Measurements from ENCODE around the gene MAP7D2.

The MAP7D2 gene

GRCh38 chrX:20071511-20072079 is 45.1 kb downstream of the MAP7D2 start:
- H3K4me3 ChIP-seq (ENCODE audit: low read length) = no peak overlapping the region
- TF ChIP-seq, protein P1, sequence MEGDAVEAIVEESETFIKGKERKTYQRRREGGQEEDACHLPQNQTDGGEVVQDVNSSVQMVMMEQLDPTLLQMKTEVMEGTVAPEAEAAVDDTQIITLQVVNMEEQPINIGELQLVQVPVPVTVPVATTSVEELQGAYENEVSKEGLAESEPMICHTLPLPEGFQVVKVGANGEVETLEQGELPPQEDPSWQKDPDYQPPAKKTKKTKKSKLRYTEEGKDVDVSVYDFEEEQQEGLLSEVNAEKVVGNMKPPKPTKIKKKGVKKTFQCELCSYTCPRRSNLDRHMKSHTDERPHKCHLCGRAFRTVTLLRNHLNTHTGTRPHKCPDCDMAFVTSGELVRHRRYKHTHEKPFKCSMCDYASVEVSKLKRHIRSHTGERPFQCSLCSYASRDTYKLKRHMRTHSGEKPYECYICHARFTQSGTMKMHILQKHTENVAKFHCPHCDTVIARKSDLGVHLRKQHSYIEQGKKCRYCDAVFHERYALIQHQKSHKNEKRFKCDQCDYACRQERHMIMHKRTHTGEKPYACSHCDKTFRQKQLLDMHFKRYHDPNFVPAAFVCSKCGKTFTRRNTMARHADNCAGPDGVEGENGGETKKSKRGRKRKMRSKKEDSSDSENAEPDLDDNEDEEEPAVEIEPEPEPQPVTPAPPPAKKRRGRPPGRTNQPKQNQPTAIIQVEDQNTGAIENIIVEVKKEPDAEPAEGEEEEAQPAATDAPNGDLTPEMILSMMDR (conservative IDR thresholded peaks at IDR 0.05; ENCODE audit: low read length) = no peak
- no peak for DNase-seq (ENCODE audit: low read depth)

DNA sequence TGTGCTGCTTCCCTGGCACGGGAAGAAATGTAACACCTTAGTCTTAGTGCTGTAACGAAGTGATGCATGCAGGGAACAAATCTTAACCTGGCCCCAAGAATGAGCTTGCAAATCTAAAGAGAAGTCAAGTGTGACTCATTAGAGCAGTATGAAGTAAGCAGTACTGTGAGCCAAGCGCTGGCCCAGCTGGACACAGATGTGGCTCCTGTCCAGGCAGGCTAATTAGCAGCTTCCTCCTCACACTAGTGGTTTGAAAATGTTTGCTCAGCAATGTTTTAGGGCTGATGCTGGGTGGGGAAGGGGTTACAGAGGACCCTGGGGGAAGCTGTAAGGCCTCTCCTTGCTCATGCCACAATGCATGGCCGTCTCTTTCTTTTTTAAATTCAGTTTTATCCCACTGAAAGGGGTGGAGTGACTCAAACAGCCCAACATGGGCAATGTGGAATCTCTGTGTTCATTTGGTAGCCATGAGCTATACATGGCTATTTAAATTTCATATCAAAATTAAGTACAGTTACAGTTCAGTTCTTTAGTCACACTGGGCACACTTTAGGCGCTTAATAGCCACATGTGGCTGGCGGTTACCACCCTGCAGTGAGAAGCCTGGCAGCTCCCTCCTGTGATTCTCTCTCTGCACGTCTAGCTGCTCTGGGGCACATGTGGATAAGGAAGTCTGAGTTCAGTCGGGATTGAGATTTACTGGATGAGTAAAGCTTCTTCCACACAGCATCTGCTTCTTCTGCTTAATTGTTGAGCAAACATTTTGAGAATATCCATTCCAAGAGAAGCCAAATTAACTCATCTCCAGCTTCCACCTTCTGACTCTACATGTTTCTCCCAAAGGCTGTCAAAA is 48.8 kb downstream of the MAP7D2 start:
- peak; percentile 85 for DNase-seq (ENCODE audit: low read depth)
- no peak overlapping the region for H3K4me3 ChIP-seq (ENCODE audit: low read length)
- TF ChIP-seq, protein P1 (conservative IDR thresholded peaks at IDR 0.05; ENCODE audit: low read length) = no peak

GRCh38 chrX:20066968-20067708 is 49.6 kb downstream of the MAP7D2 start:
- peak; percentile 56 for DNase-seq (ENCODE audit: low read depth)
- no peak overlapping the region for H3K4me3 ChIP-seq (ENCODE audit: low read length)
- TF ChIP-seq, protein P1 (conservative IDR thresholded peaks at IDR 0.05; ENCODE audit: low read length) = peak; percentile 56

DNA sequence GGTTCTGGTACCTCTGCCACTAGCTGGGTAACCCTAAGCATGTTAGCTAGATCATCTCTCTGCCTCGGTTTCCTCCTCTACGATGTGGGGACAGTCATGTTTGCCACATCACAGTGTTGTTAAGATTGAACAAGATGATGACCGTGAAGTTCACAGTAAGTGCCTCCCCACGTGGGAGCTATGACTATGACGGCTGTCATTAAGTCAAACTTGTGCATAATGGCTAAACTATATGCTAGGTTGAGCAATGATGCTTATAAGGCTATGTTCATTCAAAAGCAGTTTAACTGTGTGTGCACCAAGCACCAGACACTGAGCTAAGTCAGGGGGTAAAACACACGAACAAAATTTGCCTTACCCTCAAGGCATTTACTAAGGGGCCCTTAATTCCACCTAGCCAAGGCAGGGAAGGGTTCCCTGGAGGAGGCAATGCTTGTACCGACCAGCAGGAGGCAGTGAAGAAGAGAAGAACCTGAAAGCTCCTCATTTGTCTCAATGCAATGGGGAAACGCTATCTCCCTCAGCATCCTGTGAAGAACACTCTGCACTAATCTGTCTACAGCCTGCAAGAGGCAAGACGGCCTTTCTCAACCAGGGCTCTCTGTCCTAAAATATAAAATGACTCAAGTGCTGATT is 52.9 kb downstream of the MAP7D2 start:
- TF ChIP-seq, protein P1 (conservative IDR thresholded peaks at IDR 0.05; ENCODE audit: low read length) = peak; percentile 29; the same call in 1 of the 2 replicates
- H3K4me3 ChIP-seq (ENCODE audit: low read length) = no peak overlapping the region

DNA sequence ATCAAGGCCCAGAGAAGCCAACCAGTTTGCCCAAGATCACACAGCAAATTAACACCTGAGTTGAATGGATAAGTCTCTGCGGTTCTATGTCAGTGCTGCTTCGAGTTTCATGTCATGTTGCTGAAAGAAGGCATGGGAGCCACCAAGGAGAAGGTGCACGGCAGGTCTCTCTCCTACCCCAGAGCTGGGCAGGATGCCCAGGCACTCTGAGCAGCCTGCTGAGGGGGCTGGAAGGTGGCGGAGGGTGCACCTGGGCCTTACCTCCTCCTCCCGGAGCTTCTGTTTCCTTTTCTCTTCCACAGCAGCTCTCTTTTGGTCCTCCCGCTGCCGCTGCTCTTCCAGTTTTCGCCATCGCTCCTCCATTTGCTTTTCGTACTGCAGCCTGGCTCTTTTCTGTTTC is 53.6 kb downstream of the MAP7D2 start:
- TF ChIP-seq, protein P1 (conservative IDR thresholded peaks at IDR 0.05; ENCODE audit: low read length) = no peak
- no peak overlapping the region for H3K4me3 ChIP-seq (ENCODE audit: low read length)
- DNase-seq (ENCODE audit: low read depth) = no peak

More for the DNA sequence above, 52.9 kb downstream of the MAP7D2 start:
- DNase-seq (ENCODE audit: low read depth) = no peak

GRCh38 chrX:20061855-20062254 is 54.9 kb downstream of the MAP7D2 start:
- no peak overlapping the region for H3K4me3 ChIP-seq (ENCODE audit: low read length)
- TF ChIP-seq, protein P1 (conservative IDR thresholded peaks at IDR 0.05; ENCODE audit: low read length) = no peak
- peak; percentile 60 for DNase-seq (ENCODE audit: low read depth)

All from AG10803 (cell line).